GM03348 (cell line): ENCODE data around the gene BCL2L2.

Experiments used
- DNase-seq: peaks from one replicate; pipeline ENCODE4 v3.0.0; 2012; ENCODE audit warnings: low spot score

BCL2L2 gene

GRCh38 chr14:23356662-23357061, 50.0 kb downstream of the BCL2L2 start:
- no peak for DNase-seq

- no peak for DNase-seq
These were observed 50.6 kb downstream of the BCL2L2 start for GRCh38 chr14:23357261-23357660.

- no peak for DNase-seq
These were observed 51.4 kb downstream of the BCL2L2 start for GRCh38 chr14:23358042-23358441.

GRCh38 chr14:23358553-23359166, 52.0 kb downstream of the BCL2L2 start:
- DNase-seq = no peak

GRCh38 chr14:23359167-23359626, 52.6 kb downstream of the BCL2L2 start:
- no peak for DNase-seq

- DNase-seq = no peak
These were observed 53.3 kb downstream of the BCL2L2 start for GRCh38 chr14:23359722-23360447.

- no peak for DNase-seq
These were observed 53.9 kb downstream of the BCL2L2 start for GRCh38 chr14:23360496-23360895.

GRCh38 chr14:23361320-23361719, 54.7 kb downstream of the BCL2L2 start:
- no peak for DNase-seq
